Activated CD4-positive, alpha-beta T cell treated with anti-CD3 and anti-CD28 coated beads, Interleukin-2, Interleukin-6, amounts not matched to agents 100 ng/mL and 50 ng/mL, durations not matched to agents 16 hours and 8 hours (primary cell): ENCODE measurements around the gene OR10AD1.

Experiments used
- DNase-seq: peaks from one replicate; pipeline ENCODE4 v3.0.0-alpha.2; 2020

The OR10AD1 gene

DNA sequence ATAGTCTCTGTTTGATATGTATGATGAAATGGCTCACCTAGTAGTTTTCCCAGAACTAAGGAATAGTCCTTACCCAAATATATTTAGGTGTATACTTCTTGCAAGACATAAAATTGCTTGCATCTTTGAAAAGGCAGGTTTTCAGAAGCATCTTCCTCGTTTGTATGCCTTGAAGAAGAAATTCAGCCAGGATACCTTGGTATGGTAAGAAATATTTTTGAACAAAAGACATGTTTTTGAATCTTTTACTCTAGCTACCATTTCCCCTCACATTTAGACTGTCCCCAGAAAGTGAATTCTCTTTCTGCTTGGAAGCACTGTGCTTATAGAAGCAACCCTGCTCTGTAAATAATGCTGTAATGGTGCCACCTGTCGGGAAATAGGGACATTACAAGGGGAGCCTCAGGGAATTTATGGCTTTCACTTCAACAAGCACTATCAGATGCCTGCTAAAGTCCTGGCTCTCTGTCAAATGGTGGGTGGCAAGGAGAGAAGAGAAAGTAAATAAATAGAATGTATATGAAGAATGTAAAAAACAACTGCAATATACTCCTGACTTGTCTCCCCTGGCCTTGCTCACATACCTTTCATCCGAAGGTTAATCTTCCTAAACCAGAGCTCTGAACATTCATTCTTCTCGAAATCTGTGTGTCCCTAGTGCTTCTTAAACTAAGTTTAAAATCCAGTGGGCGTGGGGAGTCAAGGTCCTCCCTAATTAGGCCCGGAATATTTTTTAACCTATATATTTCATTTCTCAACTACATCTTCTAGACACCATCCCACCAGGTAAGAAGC is 13.6 kb downstream of the OR10AD1 start:
- DNase-seq: peak; percentile 81

DNA sequence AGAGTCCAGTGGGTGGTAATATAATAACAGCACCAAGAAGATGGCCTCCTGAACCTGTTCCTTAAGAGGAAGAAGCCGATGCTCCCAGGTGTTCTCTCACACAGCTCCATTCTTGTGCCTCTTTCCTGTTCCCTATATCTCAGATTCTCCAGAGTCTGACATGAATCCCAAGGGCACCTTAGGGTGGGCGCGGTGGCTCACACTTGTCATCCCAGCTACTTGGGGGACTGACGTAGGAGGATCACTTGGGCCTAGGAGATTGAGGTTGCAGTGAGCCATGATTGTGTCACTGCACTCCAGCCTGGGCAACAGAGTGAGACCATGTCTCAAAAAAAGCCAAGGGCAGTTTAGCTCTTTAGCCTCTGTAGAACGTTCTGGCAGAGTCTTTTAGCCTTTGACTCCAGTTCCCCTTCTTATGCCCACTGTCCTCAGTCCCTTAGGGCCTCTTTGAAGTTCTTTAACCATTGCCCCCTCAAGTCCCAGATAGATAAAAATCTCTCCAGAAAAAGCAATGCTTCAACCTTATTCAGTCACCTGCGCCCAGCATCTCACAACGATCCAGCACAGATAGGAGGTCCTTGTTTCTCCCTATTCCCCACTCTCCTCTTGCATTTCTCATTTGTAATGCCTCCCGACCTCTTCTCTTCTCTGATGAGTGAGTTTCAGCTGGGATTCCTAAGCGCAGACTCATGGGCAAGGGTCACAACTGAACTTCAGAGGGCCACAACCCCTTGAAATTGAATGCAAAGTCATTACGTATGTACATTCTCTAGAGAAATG is 15.0 kb downstream of the OR10AD1 start:
- DNase-seq: no peak

DNA sequence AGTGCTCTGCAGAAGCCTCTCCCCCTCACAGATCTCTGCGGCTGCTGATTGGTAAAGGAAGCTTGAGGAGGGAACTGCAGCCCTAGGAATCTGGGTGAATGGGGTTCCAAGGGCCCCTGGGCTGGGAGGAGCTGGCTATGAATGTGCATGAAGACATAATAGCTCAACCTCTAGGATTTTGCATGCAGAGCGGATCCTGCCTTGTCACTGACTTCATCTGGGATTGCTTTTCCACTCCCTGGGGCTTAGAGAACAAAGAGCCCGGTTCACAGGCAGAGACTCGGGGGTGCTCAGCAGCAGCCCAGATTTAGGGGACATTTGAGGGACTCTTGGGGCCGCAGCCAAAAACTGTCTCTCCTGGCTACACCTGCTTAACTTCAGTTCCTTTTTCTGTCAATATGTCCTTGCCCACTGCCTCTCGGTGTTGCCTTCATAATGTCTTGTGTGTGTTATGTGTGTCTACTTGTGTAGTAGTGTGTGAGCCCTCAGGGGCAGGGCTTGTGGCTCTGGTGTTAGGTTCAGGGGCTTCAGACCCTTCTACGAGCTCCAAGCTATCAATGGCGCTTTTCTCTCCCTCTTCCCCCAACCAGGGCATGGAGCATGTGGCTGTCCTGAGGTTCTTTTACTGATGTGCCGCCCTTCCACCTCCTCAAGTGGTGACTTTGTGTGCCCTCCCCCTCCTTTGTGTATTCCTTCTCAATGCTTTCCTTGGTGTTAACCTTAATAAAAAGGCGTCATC is 17.7 kb downstream of the OR10AD1 start:
- DNase-seq: no peak

DNA sequence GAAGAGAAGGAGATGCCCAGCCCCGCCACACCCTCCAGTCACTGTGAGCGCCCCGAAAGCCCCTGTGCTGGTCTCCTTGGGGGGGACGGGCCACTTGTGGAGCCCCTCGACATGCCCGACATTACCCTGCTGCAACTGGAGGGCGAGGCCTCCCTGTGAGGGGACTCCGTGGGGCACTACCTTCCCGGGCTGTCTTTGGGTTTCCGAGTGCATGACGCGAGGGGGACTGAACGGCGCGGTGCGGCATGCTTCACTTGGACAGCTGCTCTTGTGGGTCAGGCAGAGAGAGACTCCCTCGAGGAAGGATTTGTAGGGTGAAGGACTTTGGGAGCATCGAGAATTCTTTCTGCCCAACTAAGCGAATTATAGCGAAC is 18.6 kb downstream of the OR10AD1 start:
- no peak for DNase-seq

DNA sequence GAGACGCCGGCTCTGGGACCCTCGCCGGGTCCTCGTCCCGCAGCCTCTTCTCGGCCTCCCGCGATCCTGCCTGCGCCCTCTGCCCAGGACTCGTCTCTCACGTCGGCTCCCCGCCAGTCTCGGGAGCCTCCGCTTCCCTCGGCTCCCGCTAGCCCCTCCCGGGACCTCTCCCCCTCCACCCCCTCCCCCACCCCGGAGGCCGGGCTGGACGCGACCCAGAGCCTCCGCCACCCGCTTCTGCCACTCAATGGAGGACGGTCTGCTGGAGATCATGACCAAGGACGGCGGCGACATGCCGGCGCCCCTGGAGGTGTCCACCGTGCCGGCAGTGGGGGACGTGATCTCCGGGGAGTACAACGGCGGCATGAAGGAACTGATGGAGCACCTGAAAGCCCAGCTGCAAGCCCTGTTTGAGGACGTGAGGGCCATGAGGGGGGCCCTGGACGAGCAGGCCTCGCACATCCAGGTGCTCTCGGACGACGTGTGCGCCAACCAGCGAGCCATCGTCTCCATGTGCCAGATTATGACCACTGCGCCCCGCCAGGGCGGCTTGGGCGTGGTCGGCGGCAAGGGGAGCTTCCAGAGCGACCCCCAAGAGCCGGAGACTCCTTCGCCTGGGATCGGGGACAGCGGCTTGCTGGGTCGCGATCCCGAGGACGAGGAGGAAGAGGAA is 19.1 kb downstream of the OR10AD1 start:
- no peak for DNase-seq

DNA sequence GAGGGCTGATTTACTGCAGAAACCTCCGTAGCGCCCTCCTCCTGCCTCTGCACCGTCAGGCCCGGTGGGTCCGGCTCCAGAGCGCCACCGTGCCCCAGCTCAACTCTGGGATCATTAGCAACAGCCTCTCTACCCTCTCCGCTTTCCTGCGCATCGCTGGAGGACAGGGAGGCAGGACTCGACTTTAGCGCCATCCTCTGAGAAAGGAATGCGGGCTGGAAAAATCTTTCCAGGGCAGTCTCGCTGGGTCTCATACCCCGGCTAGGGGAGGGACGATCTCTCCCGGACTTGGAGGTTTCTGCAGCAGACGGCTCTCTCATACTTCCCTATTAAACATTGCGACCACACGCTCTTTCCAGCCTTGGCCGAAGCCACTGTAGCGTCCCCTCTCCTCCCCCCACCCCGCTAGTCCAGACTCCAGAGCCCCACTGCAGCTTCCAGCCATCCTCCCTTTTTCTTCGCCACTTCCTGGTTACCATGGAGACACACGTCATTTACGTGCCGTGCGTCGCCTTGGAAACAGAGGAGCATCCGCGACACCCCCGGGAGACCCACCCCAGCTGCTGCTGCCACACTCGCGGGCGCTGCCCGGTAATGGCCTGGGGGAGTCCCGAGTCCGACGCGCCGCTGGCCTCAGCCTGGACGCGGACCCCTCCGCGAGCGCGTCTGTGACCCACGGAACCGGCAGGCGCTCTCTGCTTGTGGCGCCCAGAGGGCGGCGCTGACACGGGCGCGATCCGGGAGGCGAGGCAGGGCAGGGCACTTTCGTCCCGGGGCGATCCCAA is 19.8 kb downstream of the OR10AD1 start, which contains the start of gene CCDC184:
Gene CCDC184, plus strand, starts transcription at position 554 of the 785 bp plus-strand sequence. CDS start 479 bp downstream, outside the sequence.
- DNase-seq: peak; percentile 82

DNA sequence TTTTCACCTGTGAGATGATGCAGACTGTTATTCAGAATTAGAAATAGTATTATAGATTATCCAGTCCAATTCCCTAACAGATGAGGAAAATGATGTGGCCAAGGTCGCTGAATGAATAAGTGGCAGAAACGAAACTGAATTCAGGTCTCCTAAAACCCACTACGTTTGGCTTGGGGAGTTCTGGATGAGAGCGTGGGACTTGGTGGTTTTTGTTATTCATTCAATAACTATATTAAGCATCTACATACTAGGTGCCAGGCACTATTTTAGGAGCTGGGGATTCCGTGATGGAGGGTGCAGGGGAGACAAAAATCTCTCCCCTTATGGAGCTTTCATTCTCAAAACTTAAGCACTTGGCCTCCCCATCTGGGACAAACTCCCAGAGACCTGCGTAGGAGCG is 20.5 kb downstream of the OR10AD1 start:
- no peak for DNase-seq

DNA sequence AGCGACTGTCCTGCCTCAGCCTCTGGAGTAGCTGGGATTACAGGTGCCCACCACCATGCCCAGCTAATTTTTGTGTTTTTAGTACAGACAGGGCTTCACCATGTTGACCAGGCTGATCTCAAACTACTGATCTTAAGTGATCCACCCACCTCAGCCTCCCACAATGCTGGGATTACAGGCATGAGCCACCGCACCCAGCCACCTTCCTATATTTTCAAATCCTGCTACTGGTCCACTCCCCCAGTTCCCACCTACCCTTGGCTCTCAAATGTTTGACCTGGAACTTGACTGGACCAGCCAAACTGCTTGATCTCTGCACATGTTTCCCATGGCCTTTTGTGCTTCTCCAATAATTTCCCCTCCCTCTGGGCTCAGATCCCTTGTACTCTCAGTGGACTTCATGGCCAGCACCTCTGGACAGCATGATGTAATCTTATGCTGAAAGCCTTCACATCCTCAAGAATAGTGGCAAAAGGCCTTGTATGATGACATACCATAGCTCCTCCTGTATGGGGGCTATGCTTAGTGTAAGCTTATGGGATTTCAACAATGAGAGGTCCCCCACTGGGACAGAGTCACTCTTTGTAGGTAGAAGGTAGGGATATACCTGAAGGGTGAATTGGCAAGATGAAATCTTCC is 22.1 kb downstream of the OR10AD1 start:
- no peak for DNase-seq

DNA sequence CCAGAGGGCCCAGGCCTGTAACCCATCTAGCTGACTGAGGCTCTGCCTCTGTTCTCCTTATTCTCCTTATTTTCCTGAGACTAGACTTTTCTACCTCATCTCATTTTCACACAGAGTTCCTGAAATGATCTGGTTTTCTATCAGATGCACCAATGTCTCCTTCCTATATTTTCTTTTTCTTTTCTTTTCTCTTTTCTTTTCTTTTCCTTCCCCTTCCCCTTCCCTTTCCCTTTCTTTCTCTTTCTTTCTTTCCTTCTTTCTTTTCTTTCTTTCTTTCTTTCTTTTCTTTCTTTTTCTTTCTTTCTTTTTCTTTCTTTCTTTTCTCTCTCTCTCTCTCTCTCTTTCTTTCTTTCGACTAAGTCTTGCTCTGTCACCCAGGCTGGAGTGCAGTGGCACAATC is 22.7 kb downstream of the OR10AD1 start:
- DNase-seq: no peak

DNA sequence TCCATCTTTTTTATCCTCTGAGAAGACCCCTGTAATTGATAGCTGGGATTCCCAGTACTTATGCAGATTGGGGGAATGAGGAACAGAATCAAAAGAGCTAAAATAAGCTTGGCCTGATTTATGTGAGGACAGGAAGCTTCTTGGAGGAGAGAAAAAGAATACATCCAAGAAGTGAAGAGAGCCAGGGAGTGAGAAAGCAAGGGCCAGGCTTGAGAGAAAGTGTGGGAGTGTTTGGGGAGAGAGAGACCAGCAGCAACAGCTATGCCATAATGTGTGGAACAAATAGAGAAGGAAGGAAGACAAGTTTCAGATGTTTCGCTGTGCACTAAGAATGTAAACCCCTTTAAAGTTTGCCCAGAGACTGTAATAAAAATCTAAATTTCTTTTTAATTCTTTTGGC is 23.6 kb downstream of the OR10AD1 start:
- DNase-seq: no peak

DNA sequence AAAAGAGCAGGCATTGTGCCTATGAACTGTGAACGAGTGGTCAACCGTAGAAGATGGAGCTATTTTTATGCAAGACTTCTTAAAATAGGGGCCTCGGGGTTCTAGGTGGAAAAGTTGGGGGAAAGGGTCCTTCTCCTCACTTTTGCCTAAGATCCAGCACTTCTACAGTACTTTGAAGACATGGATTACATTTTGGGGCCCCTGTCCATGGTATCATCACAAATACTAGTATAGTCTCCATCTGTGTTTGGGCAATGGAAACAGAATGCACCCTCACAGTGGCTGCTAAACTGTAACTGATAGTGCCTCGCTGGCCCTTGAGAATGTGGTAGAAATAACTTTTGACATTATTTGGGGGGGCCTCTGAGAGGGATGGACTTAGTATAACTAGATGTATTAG is 25.1 kb downstream of the OR10AD1 start:
- no peak for DNase-seq

DNA sequence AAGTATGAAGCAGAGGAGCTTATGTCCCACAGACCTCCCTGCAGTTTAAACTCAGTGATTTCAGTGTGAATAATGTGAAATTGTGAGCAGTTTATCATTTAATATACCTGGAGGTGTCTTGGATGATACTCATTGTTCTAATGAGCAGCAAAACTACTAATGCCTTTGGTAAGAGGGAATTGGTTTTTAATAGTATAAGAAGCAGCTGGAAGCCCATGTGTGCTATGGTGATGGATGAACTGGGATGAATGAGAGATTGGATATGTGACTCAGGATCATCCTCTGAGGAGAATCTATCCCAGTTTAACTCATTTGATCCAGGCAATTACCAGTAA is 26.7 kb downstream of the OR10AD1 start:
- no peak for DNase-seq

DNA sequence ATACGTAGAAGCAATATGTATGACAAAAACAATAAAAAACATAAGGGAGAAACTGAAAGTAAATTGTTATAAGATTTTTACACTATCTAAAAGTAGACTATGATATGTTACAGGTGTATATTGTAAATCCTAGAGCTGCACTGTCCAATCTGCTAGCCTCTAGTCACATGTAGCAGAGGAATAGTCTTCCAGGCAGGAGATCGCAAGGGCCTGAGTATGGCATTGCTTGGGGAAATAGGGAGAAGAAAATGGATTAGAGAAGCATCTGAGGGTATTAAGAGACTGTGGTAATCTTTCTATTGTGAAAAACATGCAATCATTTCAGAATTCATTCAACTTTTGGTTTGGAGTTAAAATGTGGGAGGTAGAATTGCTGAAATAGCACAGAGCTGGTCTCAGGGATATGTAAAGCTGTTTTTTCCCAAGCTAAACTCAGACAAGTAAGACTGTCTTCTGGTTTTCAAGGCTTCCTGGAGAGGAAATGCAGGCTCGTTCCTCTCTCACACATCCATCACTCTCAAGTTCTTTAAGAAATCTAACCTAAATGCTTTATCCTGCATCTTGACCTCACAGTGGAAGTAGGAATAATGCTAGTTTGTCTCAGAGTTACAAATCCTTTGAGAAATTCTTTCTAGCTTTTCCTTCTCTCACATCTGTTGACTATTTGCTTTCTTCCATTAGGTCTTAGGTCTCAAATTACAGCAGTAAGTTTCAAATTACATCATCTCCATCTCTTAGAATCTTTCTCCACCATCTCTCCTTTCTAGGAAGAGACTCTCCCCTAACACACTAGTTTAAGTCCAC is 27.3 kb downstream of the OR10AD1 start:
- no peak for DNase-seq

DNA sequence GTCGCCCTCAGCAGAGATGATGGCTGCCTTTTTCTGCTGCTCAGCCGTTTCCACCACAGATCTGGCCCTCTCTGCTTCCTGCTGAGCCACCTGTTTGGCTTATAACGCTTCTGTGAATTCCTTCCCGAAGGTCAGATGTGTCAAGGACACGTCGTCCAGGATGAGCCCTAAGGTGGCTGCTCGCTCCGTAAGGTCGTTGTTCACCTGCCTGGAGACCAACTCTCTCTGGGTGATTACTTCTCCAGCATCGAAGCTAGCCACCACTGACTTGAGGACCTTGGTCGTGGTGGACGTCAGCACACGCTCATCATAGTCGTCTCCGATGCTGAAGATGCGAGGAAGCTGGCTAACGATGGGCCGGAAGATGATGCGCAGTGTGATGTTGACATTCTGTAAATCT is 34.1 kb downstream of the OR10AD1 start:
- no peak for DNase-seq

DNA sequence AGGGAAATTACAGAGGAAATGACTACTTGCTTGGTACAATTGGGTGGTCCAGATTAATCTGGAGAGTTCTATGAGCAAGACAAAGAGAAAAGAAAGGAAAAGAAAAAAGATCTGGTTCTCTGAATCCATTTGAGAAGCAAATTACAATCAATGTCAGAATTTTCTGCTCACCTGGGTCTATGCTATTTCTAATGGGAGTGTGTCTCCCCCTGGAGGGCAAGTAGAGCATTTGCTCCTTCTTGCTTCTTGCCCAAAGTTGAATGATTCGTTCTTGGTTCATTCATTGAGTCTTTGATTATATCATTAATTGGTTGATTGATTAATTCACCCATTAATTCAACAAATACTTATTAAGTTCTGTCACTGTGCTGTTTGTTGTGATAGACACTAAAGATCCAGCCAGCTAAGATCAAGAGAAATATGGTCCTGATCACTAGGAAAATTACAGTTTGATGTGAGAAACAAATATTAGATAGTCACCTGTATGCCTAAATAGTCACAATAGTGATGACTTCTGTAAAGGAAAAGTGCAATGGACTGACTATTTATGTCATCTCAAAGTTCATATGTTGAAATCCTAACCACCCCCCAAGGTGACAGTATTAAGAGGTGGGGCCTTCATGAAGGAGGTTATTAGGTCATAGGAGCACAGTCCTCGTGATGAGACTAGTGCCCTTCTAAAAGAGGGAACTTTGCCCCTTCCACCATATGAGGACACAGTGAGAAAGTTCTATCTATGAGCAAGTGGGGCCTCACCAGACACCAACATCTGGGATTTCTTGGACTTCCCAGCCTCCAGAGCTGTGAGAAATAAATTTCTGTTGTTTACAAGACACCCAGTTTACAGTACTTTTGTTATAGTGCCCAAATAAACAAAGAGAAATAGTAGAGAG is 37.8 kb downstream of the OR10AD1 start:
- peak; percentile 75 for DNase-seq

DNA sequence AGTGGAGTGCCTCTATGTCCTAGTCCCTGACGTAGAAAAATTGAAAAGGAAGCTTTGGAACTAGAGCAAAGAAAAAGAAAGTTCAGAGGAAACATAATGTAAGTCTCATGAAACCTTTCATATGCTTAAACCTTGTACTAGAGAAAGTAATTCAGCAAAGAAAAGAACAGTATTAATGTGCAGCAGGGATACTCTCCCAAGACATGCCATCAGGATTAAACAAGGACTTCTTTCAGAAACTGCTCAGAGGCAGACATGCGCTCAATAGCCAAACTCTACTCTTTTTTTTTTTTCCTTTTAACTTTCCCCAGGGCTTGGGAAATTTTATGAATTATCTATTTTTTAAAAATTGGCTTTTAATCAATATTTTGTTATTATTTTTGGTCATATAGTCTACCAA is 38.6 kb downstream of the OR10AD1 start:
- no peak for DNase-seq

DNA sequence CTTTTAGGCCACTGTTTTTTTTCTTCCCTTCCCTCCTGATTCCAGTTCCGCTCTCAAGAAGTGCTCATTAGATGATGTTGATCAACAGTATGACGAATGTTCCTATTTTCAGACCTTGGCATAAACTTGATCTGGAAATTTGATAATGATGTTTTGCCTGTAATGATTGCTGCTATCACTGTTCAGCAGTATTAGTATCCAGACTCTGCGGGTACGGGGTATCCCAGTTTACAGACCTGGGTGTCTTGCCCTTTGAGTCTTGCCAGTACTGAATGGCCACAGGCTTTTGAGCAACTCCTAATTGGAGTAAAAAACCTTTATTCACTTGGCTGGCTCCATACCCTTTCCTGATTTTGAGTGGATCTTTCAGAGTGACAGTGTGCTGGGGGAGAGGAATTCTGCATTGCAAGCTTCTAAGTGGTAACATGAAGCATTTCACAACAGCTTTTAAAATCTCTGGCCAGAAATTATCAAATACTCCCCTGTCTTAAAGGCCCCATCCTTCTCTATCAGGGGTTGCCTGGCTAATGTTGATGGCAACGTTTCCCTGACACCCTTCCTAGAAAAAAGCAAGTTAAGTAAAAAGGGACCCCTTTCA is 39.8 kb downstream of the OR10AD1 start:
- no peak for DNase-seq

DNA sequence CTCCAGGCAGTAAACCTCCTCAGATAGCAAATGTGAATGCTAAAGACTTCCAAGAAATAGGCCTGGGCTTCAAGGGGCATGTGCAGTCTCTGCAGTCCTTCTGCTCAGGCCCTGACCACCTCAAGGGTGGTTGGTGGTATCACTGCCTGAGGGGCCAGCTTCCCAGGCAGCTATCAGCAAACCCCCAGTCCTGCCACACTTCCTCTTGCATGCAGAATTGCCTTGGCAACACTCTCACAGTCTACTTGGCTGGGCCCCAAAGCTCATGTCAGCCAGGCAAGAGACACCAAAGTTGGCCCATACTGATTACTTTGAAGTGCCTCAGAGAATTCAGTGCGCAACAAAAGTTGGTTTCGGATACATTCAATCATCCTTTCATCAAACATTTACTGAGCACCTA is 42.3 kb downstream of the OR10AD1 start:
- DNase-seq: no peak

DNA sequence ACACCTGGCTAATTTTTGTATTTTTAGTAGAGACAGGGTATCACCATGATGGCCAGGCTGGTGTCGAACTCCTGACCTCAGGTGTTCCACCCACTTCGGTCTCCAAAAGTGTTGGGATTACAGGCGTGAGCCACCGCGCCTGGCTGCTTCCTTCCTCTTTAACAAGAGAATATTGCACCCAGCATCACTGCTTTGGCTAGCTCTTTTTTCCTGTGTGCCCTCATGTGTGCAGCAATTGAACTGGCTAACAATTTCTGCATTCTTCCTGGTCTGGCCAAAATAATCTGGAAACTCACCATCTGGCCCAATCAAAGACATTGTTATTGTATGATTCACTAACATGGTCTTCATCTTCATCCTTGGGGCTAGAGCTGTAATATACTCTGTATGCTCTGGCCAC is 43.0 kb downstream of the OR10AD1 start:
- no peak for DNase-seq
